OCI-LY7 (cell line): ENCODE results near the gene FREY1.

Experiments used
- CTCF ChIP-seq: fragments of 200-600 bp; sonication (generic); conservative IDR thresholded peaks from 2 replicates; pipeline ENCODE4 v1.5.1; 2014; ENCODE audit warnings: mild to moderate bottlenecking, antibody characterized with exemption, low read length, moderate library complexity, mixed read lengths
- EZH2phosphoT487 ChIP-seq: fragments of 200-600 bp; sonication (generic); IDR thresholded peaks from 2 replicates; pipeline ENCODE4 v1.6.1; 2018; ENCODE audit warnings: low read depth, borderline replicate concordance, mild to moderate bottlenecking, mixed run types, antibody characterized with exemption, low read length, moderate library complexity, mixed read lengths

GRCh38 chr11:45857961-45858474 lies 49.1 kb downstream of the FREY1 start:
- no peak for TF ChIP-seq CTCF
- TF ChIP-seq EZH2phosphoT487 = no peak
